Stimulated activated CD4-positive, alpha-beta T cell treated with anti-CD3 and anti-CD28 coated beads, Interleukin-2, amount 100 ng/mL, for 4 hours (primary cell): ENCODE data around the gene RNF112.

Experiments used
- DNase-seq: peaks from one replicate; pipeline ENCODE4 v3.0.0-alpha.2; 2020; ENCODE audit warnings: low read depth

RNF112 gene

DNA sequence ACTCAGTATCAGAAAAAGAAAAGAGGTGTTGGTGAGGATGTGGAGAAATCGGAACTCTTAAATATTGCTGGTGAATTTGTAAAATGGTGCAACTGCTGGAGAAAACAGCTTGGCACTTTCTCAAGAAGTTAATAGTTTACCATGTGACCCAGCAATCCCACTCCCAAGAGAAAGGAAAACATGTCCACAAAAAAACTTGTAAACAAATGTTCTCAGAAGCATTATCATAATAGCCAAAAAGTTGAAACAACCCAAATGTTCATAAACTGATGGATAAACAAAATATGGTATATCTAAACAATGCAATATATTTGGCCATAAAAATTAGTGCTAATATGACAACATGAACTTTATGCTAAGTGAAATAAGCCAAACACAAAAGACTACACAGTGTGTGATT is 35.3 kb upstream of the RNF112 start:
- DNase-seq, result no peak

DNA sequence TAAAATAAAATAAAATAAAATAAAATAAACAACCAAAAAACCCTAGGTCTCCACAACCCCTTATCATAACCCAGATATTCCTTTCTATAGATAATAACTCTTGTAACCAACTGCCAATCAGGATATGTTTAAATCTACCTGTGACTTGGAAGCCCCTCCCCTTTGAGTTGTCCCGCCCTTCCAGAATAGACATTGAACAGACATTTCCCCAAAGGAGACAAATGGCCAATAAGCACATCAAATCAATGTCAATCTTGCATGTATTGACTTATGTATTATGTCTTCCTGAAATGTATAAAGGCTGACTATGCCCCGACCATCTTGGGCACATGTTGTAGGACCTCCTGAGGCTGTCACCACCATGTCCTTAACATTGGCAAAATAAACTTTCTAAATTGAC is 34.2 kb upstream of the RNF112 start:
- no peak for DNase-seq

GRCh38 chr17:19377602-19378415 is 33.2 kb upstream of the RNF112 start:
- DNase-seq, result peak; percentile 81

GRCh38 chr17:19378416-19379360 is 32.3 kb upstream of the RNF112 start, which contains the start of gene MAPK7:
TSS of gene MAPK7 (plus strand) at chr17:19378498. CDS start at chr17:19378901, 403 bp downstream.
- no peak for DNase-seq

DNA sequence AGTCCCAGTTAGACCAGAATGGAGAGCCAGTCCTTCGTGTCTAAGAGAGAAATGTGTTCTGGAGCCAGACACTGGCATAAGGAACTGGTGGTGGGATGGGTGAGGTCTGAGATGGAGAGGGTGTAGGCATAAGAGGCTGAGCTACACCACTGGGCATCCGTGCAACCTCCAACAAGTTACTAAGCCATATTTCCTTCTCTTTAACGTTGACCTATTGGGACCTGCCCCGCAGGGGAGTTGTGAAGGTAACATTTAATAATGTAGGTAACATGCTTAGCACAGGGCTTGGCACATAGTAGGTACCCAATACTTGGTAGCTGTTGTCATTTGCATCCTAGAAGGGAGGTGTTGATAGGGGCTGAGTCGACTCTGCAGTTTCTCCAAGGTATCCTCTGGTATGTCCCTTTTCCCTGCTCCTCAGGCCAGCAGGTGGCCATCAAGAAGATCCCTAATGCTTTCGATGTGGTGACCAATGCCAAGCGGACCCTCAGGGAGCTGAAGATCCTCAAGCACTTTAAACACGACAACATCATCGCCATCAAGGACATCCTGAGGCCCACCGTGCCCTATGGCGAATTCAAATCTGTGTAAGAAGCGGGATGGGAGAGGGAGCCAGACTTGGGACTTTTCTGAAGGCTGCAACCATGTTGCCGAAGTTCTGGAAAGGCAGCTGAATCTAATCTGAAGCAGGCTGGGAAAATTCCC is 31.5 kb upstream of the RNF112 start:
- DNase-seq, result no peak

DNA sequence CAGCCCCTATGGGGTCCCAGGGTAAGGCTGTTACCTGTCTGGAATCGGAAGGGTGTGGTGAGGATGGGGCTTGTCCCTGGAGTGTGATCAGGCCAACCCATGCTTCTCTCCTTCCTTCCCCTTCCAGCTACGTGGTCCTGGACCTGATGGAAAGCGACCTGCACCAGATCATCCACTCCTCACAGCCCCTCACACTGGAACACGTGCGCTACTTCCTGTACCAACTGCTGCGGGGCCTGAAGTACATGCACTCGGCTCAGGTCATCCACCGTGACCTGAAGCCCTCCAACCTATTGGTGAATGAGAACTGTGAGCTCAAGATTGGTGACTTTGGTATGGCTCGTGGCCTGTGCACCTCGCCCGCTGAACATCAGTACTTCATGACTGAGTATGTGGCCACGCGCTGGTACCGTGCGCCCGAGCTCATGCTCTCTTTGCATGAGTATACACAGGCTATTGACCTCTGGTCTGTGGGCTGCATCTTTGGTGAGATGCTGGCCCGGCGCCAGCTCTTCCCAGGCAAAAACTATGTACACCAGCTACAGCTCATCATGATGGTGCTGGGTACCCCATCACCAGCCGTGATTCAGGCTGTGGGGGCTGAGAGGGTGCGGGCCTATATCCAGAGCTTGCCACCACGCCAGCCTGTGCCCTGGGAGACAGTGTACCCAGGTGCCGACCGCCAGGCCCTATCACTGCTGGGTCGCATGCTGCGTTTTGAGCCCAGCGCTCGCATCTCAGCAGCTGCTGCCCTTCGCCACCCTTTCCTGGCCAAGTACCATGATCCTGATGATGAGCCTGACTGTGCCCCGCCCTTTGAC is 30.3 kb upstream of the RNF112 start:
- no peak for DNase-seq

DNA sequence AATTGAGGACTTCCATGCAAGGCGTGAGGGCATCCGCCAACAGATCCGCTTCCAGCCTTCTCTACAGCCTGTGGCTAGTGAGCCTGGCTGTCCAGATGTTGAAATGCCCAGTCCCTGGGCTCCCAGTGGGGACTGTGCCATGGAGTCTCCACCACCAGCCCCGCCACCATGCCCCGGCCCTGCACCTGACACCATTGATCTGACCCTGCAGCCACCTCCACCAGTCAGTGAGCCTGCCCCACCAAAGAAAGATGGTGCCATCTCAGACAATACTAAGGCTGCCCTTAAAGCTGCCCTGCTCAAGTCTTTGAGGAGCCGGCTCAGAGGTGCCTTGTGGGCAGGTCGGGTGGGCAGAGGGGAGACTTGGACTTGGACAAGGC is 29.7 kb upstream of the RNF112 start:
- no peak for DNase-seq

- no peak for DNase-seq
Measured at GRCh38 chr17:19381741-19382444, 29.1 kb upstream of the RNF112 start.

GRCh38 chr17:19382531-19383444 is 28.2 kb upstream of the RNF112 start:
- no peak for DNase-seq

DNA sequence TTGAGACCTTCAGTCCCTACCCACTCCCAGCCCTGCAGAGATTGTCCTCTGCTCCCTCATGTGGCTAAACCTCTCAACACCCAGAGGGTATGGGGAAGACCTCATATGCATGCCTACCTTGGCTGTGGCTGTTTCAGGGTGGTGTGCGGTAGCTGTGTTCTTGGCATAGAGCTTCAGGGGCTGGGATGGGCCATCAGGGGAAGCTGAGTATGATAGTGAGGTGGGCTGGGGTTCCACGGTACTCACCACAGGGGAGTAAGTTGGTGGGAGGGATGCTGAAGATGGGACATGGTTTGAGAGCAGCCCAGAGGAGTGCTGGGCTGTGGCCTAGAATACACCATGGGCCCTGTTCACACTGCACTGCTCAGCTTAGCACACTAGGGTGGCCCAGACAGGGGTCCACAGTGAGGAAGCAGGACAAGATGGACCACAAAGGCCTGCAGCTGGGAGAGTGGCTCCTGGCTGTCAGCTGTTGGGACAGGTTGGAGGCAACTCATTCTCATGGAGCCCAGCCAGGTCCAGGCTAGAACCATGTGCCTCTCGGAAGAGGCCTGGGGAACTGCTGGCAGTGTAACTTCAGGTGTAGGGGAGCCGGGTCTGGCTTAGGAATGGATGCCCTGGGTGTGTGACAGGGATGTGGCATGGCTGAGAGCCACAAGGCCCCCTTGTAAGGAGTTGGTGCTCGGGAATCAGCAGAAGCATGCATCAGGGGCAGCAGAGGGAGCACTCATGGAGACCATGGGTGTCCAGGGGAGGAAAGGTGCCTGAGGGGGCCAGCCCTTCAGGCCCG is 27.2 kb upstream of the RNF112 start:
- no peak for DNase-seq

DNA sequence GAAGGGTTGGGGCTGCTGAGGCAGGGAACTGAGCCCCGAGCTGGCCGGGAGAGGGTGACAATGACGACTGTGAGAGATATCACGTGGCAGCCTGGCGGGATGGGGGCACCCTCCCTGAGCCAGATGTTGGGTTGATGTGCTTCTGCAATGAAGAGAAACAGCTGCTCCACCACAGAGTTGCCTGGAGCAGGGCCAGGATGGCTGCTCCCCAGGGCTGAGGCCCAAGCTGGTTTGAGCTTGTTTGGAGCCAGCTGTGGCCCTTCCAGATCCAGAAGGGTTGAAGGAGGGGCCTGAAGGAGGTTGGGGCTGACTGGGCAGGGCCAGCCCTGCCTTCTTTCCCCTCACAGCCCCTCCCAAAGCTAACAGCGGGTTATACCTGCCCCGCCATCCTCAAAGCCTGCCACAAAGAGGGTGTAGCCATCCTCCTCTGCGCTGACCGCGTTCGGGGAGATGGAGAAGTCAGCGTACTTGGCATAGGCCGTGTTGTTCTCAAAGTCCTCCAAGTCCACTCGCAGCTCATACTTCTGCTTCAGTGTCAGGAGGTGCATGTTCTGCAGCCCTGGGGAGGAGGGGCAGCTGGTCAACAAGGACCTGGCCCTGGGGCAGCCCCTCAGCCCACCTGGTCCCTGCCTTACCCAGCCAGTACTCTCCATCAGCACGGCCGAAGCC is 26.2 kb upstream of the RNF112 start:
- DNase-seq, result no peak

- no peak for DNase-seq
Measured at GRCh38 chr17:19385521-19385983, 25.5 kb upstream of the RNF112 start.

GRCh38 chr17:19386051-19386929 is 24.7 kb upstream of the RNF112 start:
- no peak for DNase-seq

DNA sequence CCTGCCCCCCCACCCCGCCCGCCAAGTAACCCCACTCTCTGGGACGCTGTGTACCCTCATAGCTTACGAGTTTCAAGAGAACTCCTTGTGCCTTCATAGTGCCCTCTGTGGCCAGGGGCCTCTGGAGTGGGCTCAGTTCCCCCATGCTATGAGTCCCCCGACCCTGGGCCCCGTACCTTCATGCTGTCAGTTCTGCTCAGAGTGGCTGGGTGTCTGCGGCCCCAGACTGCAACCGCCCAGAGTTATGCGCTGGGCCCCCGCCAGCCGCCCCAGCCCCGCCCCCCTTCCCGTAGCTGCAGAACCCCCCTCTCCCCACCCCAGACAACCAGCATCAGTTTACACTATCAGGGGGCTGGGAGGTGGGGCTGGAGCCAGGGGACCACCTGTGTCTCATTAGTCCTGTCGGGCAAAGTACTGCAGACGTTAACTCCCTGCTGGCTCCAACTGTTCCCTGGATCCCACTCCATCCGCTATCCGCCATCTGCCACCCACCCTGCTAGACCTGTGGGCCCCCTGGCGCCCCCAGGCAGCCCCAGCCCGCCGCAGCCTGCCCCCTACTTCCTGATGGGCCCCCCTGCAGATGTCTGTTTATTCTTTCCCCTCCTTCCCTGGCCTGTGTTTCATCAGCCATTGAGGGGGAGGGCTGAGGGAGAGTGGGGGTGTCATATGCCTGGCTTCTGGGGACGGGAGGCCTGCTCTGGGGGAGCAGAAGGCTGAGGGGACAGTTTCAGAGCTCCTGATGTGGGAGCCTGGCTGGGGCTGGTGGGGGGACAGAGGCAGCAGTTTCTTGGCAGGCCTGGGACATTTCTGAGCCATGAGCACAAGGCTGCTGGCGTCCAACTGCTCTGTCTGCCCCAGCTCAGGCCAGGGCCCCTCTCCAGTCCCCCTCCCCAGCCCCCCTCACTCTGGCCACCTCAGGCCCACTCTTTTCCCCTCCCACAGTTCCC is 23.8 kb upstream of the RNF112 start, which contains the start of gene MFAP4:
MFAP4 (minus strand) TSS at position 217 of the 947 bp plus-strand sequence; CDS start at position 182, 35 bp downstream.
- no peak for DNase-seq

DNA sequence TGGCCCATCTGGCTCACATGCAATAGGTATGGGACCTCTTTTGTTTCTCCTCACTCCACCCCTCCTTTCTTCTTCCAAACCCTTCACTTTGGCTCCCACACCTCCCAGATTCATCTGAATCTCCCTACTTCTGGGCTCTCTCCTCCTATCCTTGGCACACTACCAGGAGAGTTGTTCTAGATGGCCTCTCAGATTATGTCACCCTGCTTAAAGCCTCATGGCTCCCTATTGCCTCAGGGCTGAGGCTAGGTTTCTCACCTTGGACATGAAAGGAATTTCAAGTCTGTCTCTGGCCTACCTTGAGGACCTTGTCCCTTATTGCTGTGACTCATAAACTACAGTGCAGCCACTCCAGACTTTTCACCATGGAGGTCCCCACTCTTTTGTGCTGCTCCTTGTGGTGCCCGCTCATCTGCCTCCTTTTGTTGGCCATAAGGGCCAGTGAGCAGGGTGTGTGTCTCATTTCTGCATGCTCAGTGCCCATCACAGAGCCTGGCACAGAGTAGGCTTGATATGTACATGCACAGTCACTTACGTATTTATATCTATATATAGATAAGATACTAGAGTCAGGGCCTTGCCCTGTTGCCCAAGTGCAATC is 23.0 kb upstream of the RNF112 start:
- no peak for DNase-seq
